ENCODE results near the gene FAM227B. TPM values are rescaled to one million over a fixed set of nuclear protein-coding genes. Genes with fewer than 3 reads are reported as not detected.
"Not testable (repeated sequence)": the region's sequence is repeated elsewhere in the genome, so short reads cannot be mapped to it uniquely, and the experiment has no call there.

The FAM227B gene
- total RNA-seq, 1 experiment from 2014 or later: 0.98 TPM

- Histone ChIP-seq H3K9me2 (replicated peaks; ENCODE audit: low read length) (no peaks in the 10 kb centered on the region), H4K20me1 (ENCODE audit: low read length) (no peaks in the 10 kb centered on the region), H3K27me3 (ENCODE audit: low read length) (no peaks in the 10 kb centered on the region), H3K4me2 (ENCODE audit: low read length) (no peak overlapping the region), H2AFZ (ENCODE audit: low read length) (no peak overlapping the region), H3K9ac (ENCODE audit: low read length) (no peak overlapping the region), H3K9me3 (ENCODE audit: low read length) (no peaks in the 10 kb centered on the region), H3K4me1 (ENCODE audit: insufficient read depth, low read length) (no peaks in the 10 kb centered on the region), H3F3A (ENCODE audit: low read length, unreplicated experiment) (no peaks in the 10 kb centered on the region), H3K27ac (ENCODE audit: low read length) (no peak overlapping the region), H3K36me3 (ENCODE audit: low read depth, low read length) (no peaks in the 10 kb centered on the region), H3K79me2 (ENCODE audit: low read length) (no peaks in the 10 kb centered on the region), H3K4me3 (ENCODE audit: low read length) (no peak overlapping the region)
- TF ChIP-seq EZH2phosphoT487 (IDR thresholded peaks at IDR 0.05; ENCODE audit: borderline replicate concordance, low read length) (no peak), CTCF (conservative IDR thresholded peaks at IDR 0.05; ENCODE audit: low read depth, low read length) (no peak), EZH2 (IDR thresholded peaks at IDR 0.05; ENCODE audit: low read length, unreplicated experiment) (no peak)
- ATAC-seq: no peak
- ChIA-PET CTCF (no interaction called here), POLR2A (ENCODE audit: unreplicated experiment) (no interaction called here)
- intact Hi-C loops (cut with micrococcal nuclease): no loop called here
- no peak for DNase-seq
- no TSS peak for BruUV-seq (replicated peaks)
These were observed 254.1 kb downstream of the FAM227B start for GRCh38 chr15:49366496-49366895.

- no peak for DNase-seq
- ChIA-PET POLR2A (ENCODE audit: unreplicated experiment) (no interaction called here), CTCF (no interaction called here)
- no peak overlapping the region for H2AFZ ChIP-seq (ENCODE audit: low read length)
- no peak overlapping the region for H3K4me2 ChIP-seq (ENCODE audit: low read length)
- ATAC-seq: no peak
- no peaks in the 10 kb centered on the region for H3K4me1 ChIP-seq (ENCODE audit: insufficient read depth, low read length)
- no peaks in the 10 kb centered on the region for H3K36me3 ChIP-seq (ENCODE audit: low read depth, low read length)
- intact Hi-C loops (cut with micrococcal nuclease): no loop called here
- no peaks in the 10 kb centered on the region for H3K9me3 ChIP-seq (ENCODE audit: low read length)
- BruUV-seq (replicated peaks): no TSS peak
- no peak for TF ChIP-seq CTCF (conservative IDR thresholded peaks at IDR 0.05; ENCODE audit: low read depth, low read length)
- no peak for TF ChIP-seq EZH2 (IDR thresholded peaks at IDR 0.05; ENCODE audit: low read length, unreplicated experiment)
- no peak for TF ChIP-seq EZH2phosphoT487 (IDR thresholded peaks at IDR 0.05; ENCODE audit: borderline replicate concordance, low read length)
- H3K9me2 ChIP-seq (replicated peaks; ENCODE audit: low read length): no peaks in the 10 kb centered on the region
- H3K27ac ChIP-seq (ENCODE audit: low read length): no peak overlapping the region
- no peak overlapping the region for H3K4me3 ChIP-seq (ENCODE audit: low read length)
- H3F3A ChIP-seq (ENCODE audit: low read length, unreplicated experiment): no peaks in the 10 kb centered on the region
- H3K27me3 ChIP-seq (ENCODE audit: low read length): no peaks in the 10 kb centered on the region
- no peaks in the 10 kb centered on the region for H4K20me1 ChIP-seq (ENCODE audit: low read length)
- no peaks in the 10 kb centered on the region for H3K79me2 ChIP-seq (ENCODE audit: low read length)
- no peak overlapping the region for H3K9ac ChIP-seq (ENCODE audit: low read length)
These were observed 259.2 kb downstream of the FAM227B start for GRCh38 chr15:49361370-49361769.

- intact Hi-C loops (cut with micrococcal nuclease); H3K9me3 ChIP-seq (ENCODE audit: low read length); H3K9me2 ChIP-seq (replicated peaks; ENCODE audit: low read length); H3K4me3 ChIP-seq (ENCODE audit: low read length); H3K79me2 ChIP-seq (ENCODE audit: low read length); H3K4me1 ChIP-seq (ENCODE audit: insufficient read depth, low read length); H3K36me3 ChIP-seq (ENCODE audit: low read depth, low read length); POLR2A ChIA-PET (ENCODE audit: unreplicated experiment); H2AFZ ChIP-seq (ENCODE audit: low read length); DNase-seq; H4K20me1 ChIP-seq (ENCODE audit: low read length); H3K27ac ChIP-seq (ENCODE audit: low read length); BruUV-seq (replicated peaks); H3K27me3 ChIP-seq (ENCODE audit: low read length); H3F3A ChIP-seq (ENCODE audit: low read length, unreplicated experiment); H3K9ac ChIP-seq (ENCODE audit: low read length); H3K4me2 ChIP-seq (ENCODE audit: low read length); ATAC-seq; CTCF ChIA-PET: not testable (repeated sequence)
These were observed 266.2 kb downstream of the FAM227B start for GRCh38 chr15:49354439-49354838.
